IMR-90 (cell line): ENCODE data around the gene BRD4. TPM values are rescaled to one million over a fixed set of nuclear protein-coding genes. Genes with fewer than 3 reads are reported as not detected.

ENCODE experiments used
- ATAC-seq: fragments of 200-7000 bp; cut with Tn5 transposase; 2 replicates; pipeline ENCODE4 v1.9.1; 2020; ENCODE audit warnings: low read depth, mild to moderate bottlenecking, moderate library complexity
- BruUV-seq: library from RNA; stranded (reverse); fragments of 400-500 nt; replicated peaks from 2 replicates; lab custom pipeline; 2021; lab: Mats Ljungman, UMichigan
- CTCF ChIA-PET: fragments of 300-600 bp; formaldehyde crosslinking; extraction: SDS; loops from one replicate; lab custom pipeline; 2021; ENCODE audit warnings: antibody characterized with exemption; lab: Yijun Ruan, JAX
- POLR2A ChIA-PET: fragments of 300-600 bp; sonication (Branson Sonifier 250); formaldehyde crosslinking; loops from one replicate; lab custom pipeline; 2022; ENCODE audit warnings: antibody characterized with exemption; ENCODE audit not compliant: unreplicated experiment; lab: Charles Lee
- DNase-seq: peaks from one replicate; pipeline ENCODE4 v3.0.0; 2013
- H2AFZ ChIP-seq: replicated peaks from 2 replicates; pipeline ENCODE3; 2013; ENCODE audit warnings: low read length, mild to moderate bottlenecking; ENCODE audit not compliant: poor library complexity
- H2AK5ac ChIP-seq: 2 replicates; pipeline ENCODE4 v1.6.1; 2013; ENCODE audit warnings: low read depth, low read length, inconsistent platforms
- H2AK9ac ChIP-seq: replicated peaks from 2 replicates; pipeline ENCODE3; 2013; ENCODE audit warnings: mild to moderate bottlenecking, low read depth, low read length, moderate library complexity; ENCODE audit not compliant: poor library complexity
- H2BK120ac ChIP-seq: 2 replicates; pipeline ENCODE4 v1.6.1; 2013; ENCODE audit warnings: low read depth, low read length, inconsistent platforms
- H2BK15ac ChIP-seq: 3 replicates; pipeline ENCODE4 v1.6.1; 2013; ENCODE audit warnings: low read depth, low read length, inconsistent platforms
- H2BK20ac ChIP-seq: 2 replicates; pipeline ENCODE4 v1.6.1; 2013; ENCODE audit warnings: low read depth, mild to moderate bottlenecking, inconsistent platforms, low read length, moderate library complexity
- H2BK5ac ChIP-seq: 2 replicates; pipeline ENCODE4 v1.6.1; 2013; ENCODE audit warnings: mild to moderate bottlenecking, low read depth, low read length, inconsistent platforms; ENCODE audit not compliant: poor library complexity, severe bottlenecking
- H3K14ac ChIP-seq: replicated peaks from 2 replicates; pipeline ENCODE4 v1.6.1; 2013; ENCODE audit warnings: low read depth, low read length, inconsistent platforms
- H3K18ac ChIP-seq: 2 replicates; pipeline ENCODE4 v1.6.1; 2013; ENCODE audit warnings: low read depth, low read length, control low read depth
- H3K23ac ChIP-seq: 2 replicates; pipeline ENCODE4 v1.6.1; 2013; ENCODE audit warnings: low read depth, low read length, inconsistent platforms
- H3K27ac ChIP-seq: 2 replicates; pipeline ENCODE4 v1.5.1; 2013; ENCODE audit warnings: mild to moderate bottlenecking, control low read depth, low read length; ENCODE audit not compliant: insufficient read depth
- H3K27me3 ChIP-seq: 2 replicates; pipeline ENCODE4 v1.6.1; 2013; ENCODE audit warnings: low read length; ENCODE audit not compliant: control insufficient read depth, insufficient read depth
- H3K36me3 ChIP-seq: 2 replicates; pipeline ENCODE4 v1.6.1; 2013; ENCODE audit warnings: low read length, mixed read lengths; ENCODE audit not compliant: control insufficient read depth, insufficient read depth
- H3K4ac ChIP-seq: 2 replicates; pipeline ENCODE4 v1.6.1; 2013; ENCODE audit warnings: low read depth, low read length, inconsistent platforms
- H3K4me1 ChIP-seq: 2 replicates; pipeline ENCODE4 v1.6.1; 2013; ENCODE audit warnings: low read length, mixed read lengths; ENCODE audit not compliant: control insufficient read depth, insufficient read depth
- H3K4me2 ChIP-seq: 2 replicates; pipeline ENCODE4 v1.6.1; 2013; ENCODE audit warnings: low read depth, mild to moderate bottlenecking, control low read depth, low read length, moderate library complexity
- H3K4me3 ChIP-seq: 2 replicates; pipeline ENCODE4 v1.5.1; 2013; ENCODE audit warnings: low read depth, mild to moderate bottlenecking, control low read depth, low read length, moderate library complexity; ENCODE audit not compliant: insufficient read depth
- H3K56ac ChIP-seq: 2 replicates; pipeline ENCODE4 v1.6.1; 2013; ENCODE audit warnings: low read length, inconsistent platforms; ENCODE audit not compliant: insufficient read depth; ENCODE audit errors: extremely low read depth
- H3K79me1 ChIP-seq, 2 experiments: 2 replicates each; pipeline ENCODE4 v1.6.1; 2013; ENCODE audit warnings: low read length in 2 of 2, inconsistent platforms in 1 of 2, low read depth in 1 of 2
- H3K9ac ChIP-seq: 2 replicates; pipeline ENCODE4 v1.6.1; 2013; ENCODE audit warnings: low read depth, low read length, control low read depth
- H3K9me1 ChIP-seq: 2 replicates; pipeline ENCODE4 v1.6.1; 2013; ENCODE audit warnings: low read length, inconsistent platforms; ENCODE audit not compliant: insufficient read depth
- H3K9me3 ChIP-seq: 2 replicates; pipeline ENCODE4 v1.6.1; 2013; ENCODE audit warnings: low read length; ENCODE audit not compliant: control insufficient read depth, insufficient read depth
- H4K20me1 ChIP-seq: 2 replicates; pipeline ENCODE4 v1.6.1; 2013; ENCODE audit warnings: low read length, inconsistent platforms; ENCODE audit not compliant: insufficient read depth
- H4K5ac ChIP-seq: 2 replicates; pipeline ENCODE4 v1.6.1; 2013; ENCODE audit warnings: mild to moderate bottlenecking, low read depth, low read length, control low read depth
- H4K8ac ChIP-seq, 2 experiments: 2 replicates each; pipeline ENCODE4 v1.6.1; 2013; ENCODE audit warnings: low read depth in 2 of 2, low read length in 2 of 2, control low read depth in 1 of 2, inconsistent platforms in 1 of 2
- H4K91ac ChIP-seq: 2 replicates; pipeline ENCODE4 v1.6.1; 2013; ENCODE audit warnings: low read depth, low read length, inconsistent platforms; ENCODE audit not compliant: insufficient read depth
- CHD1 ChIP-seq: IDR thresholded peaks from 2 replicates; pipeline ENCODE4 v1.6.1; 2012; ENCODE audit warnings: low read depth, low read length, improper control_type of control experiment
- MAFK ChIP-seq: IDR thresholded peaks from 2 replicates; pipeline ENCODE4 v1.6.1; 2012; ENCODE audit warnings: low read depth, low read length, improper control_type of control experiment
- RCOR1 ChIP-seq: IDR thresholded peaks from 2 replicates; pipeline ENCODE4 v1.6.1; 2012; ENCODE audit warnings: mild to moderate bottlenecking, low read length, improper control_type of control experiment; ENCODE audit not compliant: insufficient replicate concordance
- RFX5 ChIP-seq: IDR thresholded peaks from 2 replicates; pipeline ENCODE4 v1.8.0; 2012; ENCODE audit warnings: low read depth, mild to moderate bottlenecking, low read length, moderate library complexity
- WGBS, 2 experiments: methylation state at CpG; one replicate each; pipeline versions ENCODE4 v1.1.5 to v1.1.7; 2013; ENCODE audit warnings: missing lambda C conversion rate in 2 of 2; ENCODE audit not compliant: insufficient read length in 1 of 2; ENCODE audit errors: extremely low coverage in 2 of 2; 5-methylcytosine and 5-hydroxymethylcytosine counted together
- dilution Hi-C: fragments of 300-500 bp; cut with HindIII; formaldehyde crosslinking; loops from one replicate; pipeline ENCODE4 v1.14.3; 2018; ENCODE audit warnings: low sequenced_read_pairs; ENCODE audit not compliant: unreplicated experiment
- in situ Hi-C: fragments of 300-500 bp; cut with MboI; formaldehyde crosslinking; loops from 3 replicates; pipeline ENCODE4 v1.14.3; 2019; ENCODE audit warnings: low sequenced_read_pairs, inconsistent platforms, mixed read lengths
- intact Hi-C: fragments of 100-400 bp; cut with micrococcal nuclease; formaldehyde crosslinking; loops from 2 replicates; pipeline ENCODE4 v1.10.0; 2022
- polyA plus RNA-seq, 3 experiments: library from polyadenylated mRNA; depleted of rRNA; stranded (reverse); fragments of >200 nt; gene quantifications; 2 replicates each; pipeline ENCODE4 v1.2.3, GENCODE V29; 2012; ENCODE audit warnings: low replicate concordance in 1 of 3
- total RNA-seq: library from RNA; depleted of rRNA; stranded (reverse); fragments of >200 nt; gene quantifications from 2 replicates; pipeline ENCODE4 v1.2.3, GENCODE V29; 2012
- TF ChIP-seq, protein P1 (sequence below): fragments of 150-350 bp; IDR thresholded peaks from 2 replicates; pipeline ENCODE4 v1.6.1; 2016; ENCODE audit warnings: low read depth, mild to moderate bottlenecking, low read length, moderate library complexity, borderline replicate concordance

The BRD4 gene
- total and polyA plus RNA-seq, 2 of the 4 experiments (the other 2 are of a cell fraction), result 7.0 to 21.1 TPM

DNA sequence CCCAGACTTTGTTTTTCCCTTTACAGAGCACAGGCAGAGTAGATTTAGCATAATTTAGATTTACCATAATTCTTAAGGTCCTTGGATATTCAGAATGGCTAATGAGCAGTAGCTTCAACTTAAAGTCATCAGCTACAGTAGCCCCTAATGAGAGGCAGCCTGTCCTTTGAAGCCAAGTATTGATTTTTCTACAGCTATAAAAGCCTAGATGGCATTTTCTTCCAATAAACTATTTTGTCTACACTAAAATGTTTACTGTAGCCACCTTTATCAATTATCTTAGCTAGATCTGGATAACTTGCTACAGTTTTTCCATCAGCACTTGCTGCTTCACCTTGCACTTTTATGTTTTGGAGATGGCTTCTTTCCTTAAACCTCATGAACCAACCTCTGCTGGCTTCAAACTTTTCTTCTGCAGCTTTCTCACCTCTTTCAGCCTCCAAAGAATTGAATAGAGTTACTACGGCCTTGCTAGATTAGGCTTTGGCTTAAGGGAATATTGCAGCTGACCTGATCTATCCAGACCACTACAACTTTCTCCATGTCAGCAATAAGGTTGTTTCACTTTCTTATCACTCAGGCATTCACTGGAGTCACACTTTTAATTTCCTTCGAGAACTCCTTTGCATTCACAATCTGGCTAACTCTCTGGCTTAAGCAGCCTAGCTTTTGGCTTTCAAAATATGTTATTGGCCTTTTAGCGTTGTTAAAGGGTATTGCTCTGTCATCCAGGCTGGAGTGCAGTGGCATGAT is 26.6 kb downstream of the BRD4 start:
- H3K79me1 ChIP-seq, result peaks cover 6 to 69% of the 10 kb centered on the region in 2 experiments; a peak in 2 of 4 replicates
- ChIA-PET POLR2A (no interaction called here), CTCF (interaction anchor here (1.5 kb wide), 1 partner anchor 11 kb away, joined by 4 read pairs; no protein-coding TSS in a partner anchor)
- no peak overlapping the region for H2AK9ac ChIP-seq
- peaks cover 17% of the 10 kb centered on the region for H3K4me1 ChIP-seq
- no peak overlapping the region for H2BK20ac ChIP-seq
- no peak overlapping the region for H3K23ac ChIP-seq
- no peak overlapping the region for H3K9ac ChIP-seq
- H3K18ac ChIP-seq, result no peak overlapping the region
- no peak overlapping the region for H3K27ac ChIP-seq
- no peak overlapping the region for H3K4me2 ChIP-seq
- H4K91ac ChIP-seq, result no peak overlapping the region
- WGBS, 2 experiments, result 100% methylated on average over 1 of the region's 3 CpGs; no CpG with 5 or more reads in 1 of the 2 experiments
- H3K4ac ChIP-seq, result no peak overlapping the region
- intact Hi-C loops (no loop called here), dilution Hi-C loops (no loop called here), in situ Hi-C loops (no loop called here)
- H2AK5ac ChIP-seq, result no peak overlapping the region
- peaks cover 32% of the 10 kb centered on the region for H3K9me1 ChIP-seq
- H4K5ac ChIP-seq, result no peak overlapping the region
- H3K4me3 ChIP-seq, result no peak overlapping the region
- H2BK15ac ChIP-seq, result no peak overlapping the region
- no TSS peak for BruUV-seq
- H3K36me3 ChIP-seq, result no peaks in the 10 kb centered on the region
- no peak for ATAC-seq
- no peak for DNase-seq
- no peak overlapping the region for H2AFZ ChIP-seq
- TF ChIP-seq CHD1 (no peak), MAFK (0 out of 2 replicates have a peak, but pooled peaks have one; percentile 11), RCOR1 (no peak), RFX5 (no peak)
- TF ChIP-seq, protein P1, sequence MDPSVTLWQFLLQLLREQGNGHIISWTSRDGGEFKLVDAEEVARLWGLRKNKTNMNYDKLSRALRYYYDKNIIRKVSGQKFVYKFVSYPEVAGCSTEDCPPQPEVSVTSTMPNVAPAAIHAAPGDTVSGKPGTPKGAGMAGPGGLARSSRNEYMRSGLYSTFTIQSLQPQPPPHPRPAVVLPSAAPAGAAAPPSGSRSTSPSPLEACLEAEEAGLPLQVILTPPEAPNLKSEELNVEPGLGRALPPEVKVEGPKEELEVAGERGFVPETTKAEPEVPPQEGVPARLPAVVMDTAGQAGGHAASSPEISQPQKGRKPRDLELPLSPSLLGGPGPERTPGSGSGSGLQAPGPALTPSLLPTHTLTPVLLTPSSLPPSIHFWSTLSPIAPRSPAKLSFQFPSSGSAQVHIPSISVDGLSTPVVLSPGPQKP, result no peak
- H4K8ac ChIP-seq, result no peak overlapping the region
- no peak overlapping the region for H3K14ac ChIP-seq
- no peak overlapping the region for H2BK5ac ChIP-seq
- no peaks in the 10 kb centered on the region; the same call in 1 of the 2 replicates for H3K9me3 ChIP-seq
- H3K56ac ChIP-seq, result no peak overlapping the region
- no peaks in the 10 kb centered on the region for H3K27me3 ChIP-seq
- H4K20me1 ChIP-seq, result peaks cover 98% of the 10 kb centered on the region
- H2BK120ac ChIP-seq, result no peak overlapping the region
